Right lobe of liver (tissue), 4 donors: ENCODE results near the gene ST6GALNAC5.

Source experiments
- CTCF ChIP-seq, 4 donors: fragments of 200-600 bp in 3 of 4; fragments of 450-650 bp in 1 of 4; IDR thresholded peaks; one replicate each; pipeline versions ENCODE4 v1.5.1 to v1.8.0; 2016 to 2022; ENCODE audit warnings: antibody characterized with exemption in 4 of 4, mild to moderate bottlenecking in 2 of 4
- POLR2A ChIP-seq: fragments of 450-650 bp; IDR thresholded peaks from one replicate; pipeline ENCODE4 v1.6.1; 2017; ENCODE audit warnings: antibody characterized with exemption, mild to moderate bottlenecking
- donor health status: DM: no; HTN: no; CAD: no.
- donor health status: DM: no; HTN: no; CAD: no.
- donor health status: DM: no; HTN: yes; CAD: no.

DNA sequence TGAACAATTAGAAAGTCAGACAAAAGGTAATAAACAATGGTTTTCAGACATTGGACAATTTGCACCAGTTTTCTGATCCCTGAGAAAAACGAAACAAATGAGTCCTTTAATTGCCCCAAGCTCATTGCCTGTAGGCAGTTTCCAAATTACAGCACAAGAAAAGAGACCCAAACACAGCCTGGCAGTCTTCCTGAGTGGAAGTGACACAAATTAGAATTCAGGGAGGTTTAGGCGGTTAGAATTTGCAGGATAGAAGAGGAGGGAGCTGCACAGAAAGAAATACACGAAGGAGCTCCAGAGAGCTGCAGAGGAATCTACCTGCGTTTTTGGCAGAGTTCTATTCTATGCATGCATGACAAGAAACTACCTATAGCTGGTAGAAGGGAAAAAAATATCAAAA is 236.2 kb downstream of the ST6GALNAC5 start:
- TF ChIP-seq CTCF (IDR thresholded peaks at IDR 0.05) (no peak), POLR2A (no peak)
